WERI-Rb-1 (cell line): ENCODE data around the gene ERMAP.

Experiments used
- DNase-seq: peaks from one replicate; pipeline ENCODE4 v3.0.0-alpha.2; 2020
- H3K27ac ChIP-seq: fragments of 250-450 bp; sonication (Bioruptor Pico); 2 replicates; pipeline ENCODE4 v1.5.1; 2020; ENCODE audit warnings: mild to moderate bottlenecking, moderate library complexity
- H3K27me3 ChIP-seq: fragments of 250-450 bp; sonication (Bioruptor Pico); 2 replicates; pipeline ENCODE4 v1.5.1; 2021; ENCODE audit warnings: mild to moderate bottlenecking, low read depth, moderate library complexity; ENCODE audit not compliant: insufficient read depth, severe bottlenecking
- H3K36me3 ChIP-seq: fragments of 250-450 bp; sonication (Bioruptor Pico); 2 replicates; pipeline ENCODE4 v1.5.1; 2020; ENCODE audit warnings: mild to moderate bottlenecking, moderate library complexity
- H3K4me3 ChIP-seq: 2 replicates; pipeline ENCODE4 v1.5.1; 2011; ENCODE audit warnings: low read depth, mild to moderate bottlenecking, control low read depth, low read length
- H3K9me3 ChIP-seq: fragments of 250-450 bp; sonication (Bioruptor Pico); 2 replicates; pipeline ENCODE4 v1.5.1; 2021; ENCODE audit warnings: mild to moderate bottlenecking, moderate library complexity; ENCODE audit not compliant: severe bottlenecking
- CTCF ChIP-seq: IDR thresholded peaks from 2 replicates; pipeline ENCODE4 v1.5.1; 2011; ENCODE audit warnings: low read depth, mild to moderate bottlenecking, control low read depth, inconsistent platforms, low read length

ERMAP gene

DNA sequence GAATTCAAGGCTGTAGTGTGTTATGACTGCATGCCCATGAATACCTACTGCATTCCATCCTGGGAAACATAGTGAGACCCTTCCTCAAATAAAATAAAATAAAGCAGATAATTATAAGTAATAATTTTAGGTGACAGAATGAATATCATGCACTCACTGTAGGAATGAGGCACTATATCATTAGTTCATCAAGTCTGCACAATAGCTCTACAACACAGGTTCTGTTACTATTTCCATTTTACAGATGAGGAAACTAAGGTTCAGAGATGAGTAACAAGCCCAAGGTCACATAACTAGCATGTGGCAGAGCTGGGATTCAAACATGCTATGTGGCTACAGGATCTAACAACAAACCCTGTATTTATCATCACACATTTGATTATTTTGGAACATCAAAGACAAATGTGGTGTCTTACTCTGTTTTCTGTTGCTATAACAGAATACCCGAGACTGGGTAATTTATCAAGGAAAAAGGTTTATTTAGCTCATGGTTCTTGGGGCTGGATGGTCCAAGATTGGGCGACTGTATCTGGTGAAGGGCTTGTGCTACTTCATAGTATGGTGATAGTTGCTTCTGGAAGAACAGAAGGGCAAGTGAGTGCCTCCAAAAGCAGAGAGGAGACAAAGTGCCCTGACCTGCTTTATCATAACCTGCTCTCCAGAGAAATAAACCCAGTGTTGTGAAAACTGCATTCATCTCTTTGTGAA lies 24.7 kb downstream of the ERMAP start:
- Histone ChIP-seq H3K36me3 (no peaks in the 10 kb centered on the region), H3K4me3 (no peak overlapping the region), H3K27me3 (no peaks in the 10 kb centered on the region), H3K27ac (no peak overlapping the region), H3K9me3 (no peaks in the 10 kb centered on the region)
- TF ChIP-seq CTCF: no peak
- DNase-seq: no peak

- no peak for DNase-seq
- Histone ChIP-seq H3K4me3 (no peak overlapping the region), H3K9me3 (no peaks in the 10 kb centered on the region), H3K27me3 (no peaks in the 10 kb centered on the region), H3K36me3 (peaks cover 6% of the 10 kb centered on the region), H3K27ac (no peak overlapping the region)
- no peak for TF ChIP-seq CTCF
These were observed 27.7 kb downstream of the ERMAP start for GRCh38 chr1:42844592-42845140.

DNA sequence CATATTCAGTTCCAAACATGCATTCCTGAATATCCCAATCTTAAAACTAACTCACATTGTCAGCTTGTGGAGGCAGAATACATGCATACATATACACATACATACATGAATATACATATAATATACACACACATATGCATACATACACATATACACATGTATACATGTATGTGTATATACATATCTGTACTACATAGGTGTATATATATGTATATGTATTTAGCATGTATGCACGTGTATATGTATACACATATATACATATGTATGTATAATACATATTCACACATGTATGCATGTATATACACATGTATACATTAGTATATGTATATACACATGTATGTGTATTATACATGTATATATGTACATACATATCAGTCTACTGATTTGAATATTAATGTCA lies 28.3 kb downstream of the ERMAP start:
- H3K9me3 ChIP-seq: no peaks in the 10 kb centered on the region
- H3K36me3 ChIP-seq: peaks cover 9% of the 10 kb centered on the region
- H3K27me3 ChIP-seq: no peaks in the 10 kb centered on the region
- DNase-seq: no peak
- no peak overlapping the region for H3K27ac ChIP-seq
- no peak for TF ChIP-seq CTCF
- no peak overlapping the region for H3K4me3 ChIP-seq

GRCh38 chr1:42845866-42846256 lies 28.9 kb downstream of the ERMAP start:
- Histone ChIP-seq H3K27me3 (no peaks in the 10 kb centered on the region), H3K9me3 (no peaks in the 10 kb centered on the region), H3K4me3 (peak overlapping the region; percentile 60), H3K36me3 (peaks cover 12% of the 10 kb centered on the region), H3K27ac (peak overlapping the region; percentile 5; the same call in 1 of the 2 replicates)
- TF ChIP-seq CTCF: no peak
- no peak for DNase-seq

- H3K9me3 ChIP-seq: no peaks in the 10 kb centered on the region
- H3K27me3 ChIP-seq: no peaks in the 10 kb centered on the region
- H3K4me3 ChIP-seq: peak within 1 kb of the TSS; percentile 60
- TF ChIP-seq CTCF: peak; percentile 41
- peaks cover 17% of the 10 kb centered on the region for H3K36me3 ChIP-seq
- peak within 1 kb of the TSS; percentile 89 for H3K27ac ChIP-seq
- DNase-seq: peak; percentile 94
These were observed 29.6 kb downstream of the ERMAP start, which contains the start of gene ZNF691 for GRCh38 chr1:42846257-42847110. Gene ZNF691 (plus strand): TSS chr1:42846613. CDS start chr1:42849659, 3,046 bp downstream.
